Kidney (tissue), 14 donors: Measurements from ENCODE around the gene PRTG. TPM values are rescaled to one million over a fixed set of nuclear protein-coding genes. Genes with fewer than 3 reads are reported as not detected.

Source experiments
- DNase-seq, 5 donors: peaks; one replicate each; pipeline ENCODE4 v3.0.0-alpha.2; 2013 to 2020
- FAIRE-seq: peaks from 2 replicates; lab custom pipeline; 2012; peaks lifted over from hg19 to GRCh38; lab: Jason Lieb, UNC
- H3K27ac ChIP-seq, 2 donors: one replicate each; pipeline ENCODE4 v1.7.0; 2013; ENCODE audit warnings: low read depth in 2 of 2, low read length in 2 of 2, inconsistent platforms in 1 of 2
- H3K27me3 ChIP-seq: one replicate; pipeline ENCODE4 v1.7.1; 2013; ENCODE audit warnings: low read length, inconsistent platforms; ENCODE audit not compliant: control insufficient read depth, insufficient read depth
- H3K36me3 ChIP-seq, 3 donors: one replicate each; pipeline versions ENCODE4 v1.7.0 to v1.7.1; 2013; ENCODE audit warnings: low read length in 3 of 3, control low read depth in 1 of 3, inconsistent platforms in 1 of 3; ENCODE audit not compliant: insufficient read depth in 3 of 3, control insufficient read depth in 2 of 3
- H3K4me1 ChIP-seq, 3 donors: one replicate each; pipeline versions ENCODE4 v1.7.0 to v1.7.1; 2013; ENCODE audit warnings: low read length in 3 of 3, inconsistent platforms in 1 of 3, low read depth in 1 of 3; ENCODE audit not compliant: control insufficient read depth in 2 of 3, insufficient read depth in 2 of 3
- H3K4me3 ChIP-seq, 3 donors: one replicate each; pipeline versions ENCODE4 v1.7.0 to v1.8.1; 2013; ENCODE audit warnings: low read length in 3 of 3, control low read depth in 1 of 3, inconsistent platforms in 1 of 3
- H3K9ac ChIP-seq, 3 donors: one replicate each; pipeline versions ENCODE4 v1.7.0 to v1.7.1; 2013; ENCODE audit warnings: low read length in 3 of 3, control low read depth in 1 of 3, inconsistent platforms in 1 of 3
- H3K9me3 ChIP-seq, 3 donors: one replicate each; pipeline versions ENCODE4 v1.7.0 to v1.7.1; 2013; ENCODE audit warnings: low read length in 3 of 3, control low read depth in 1 of 3, inconsistent platforms in 1 of 3; ENCODE audit not compliant: control insufficient read depth in 2 of 3, insufficient read depth in 1 of 3
- CTCF ChIP-seq: IDR thresholded peaks from 3 replicates; pipeline ENCODE4 v1.5.1; 2012; ENCODE audit warnings: mild to moderate bottlenecking, moderate library complexity, borderline replicate concordance; ENCODE audit not compliant: insufficient read depth; ENCODE audit errors: extremely low read depth
- intact Hi-C: fragments of 100-400 bp; cut with DNase I; formaldehyde crosslinking; loops from one replicate; pipeline ENCODE4 v1.11.1; 2022
- polyA plus RNA-seq: library from polyadenylated mRNA; stranded (reverse); fragments of 350-450 nt; fragmentation: Illumina TruSeq; extraction: RNeasy Lipid Tissue Mini Kit (QIAGEN cat#74804); gene quantifications from one replicate; pipeline ENCODE4 v1.2.3, GENCODE V29; 2014; ENCODE audit warnings: low read depth, low replicate concordance; ENCODE audit not compliant: insufficient read depth
- total RNA-seq: library from RNA; stranded (reverse); fragmentation: NEBNext Ultra II Directional; extraction: Animal tissue kit (Norgen Biotek cat#: 25700); gene quantifications from one replicate; pipeline ENCODE4 v1.2.1, GENCODE V29; 2021
- donor health status: control.
- donor health status: control.
- donor health status: control.
- donor health status: control.
- donor health status: control.
- donor health status: DM: yes; HTN: yes; CAD: no.
- donor health status: Normal renal cell carcinoma (clear cell type).

The PRTG gene
- total and polyA plus RNA-seq, 2 donors from 2014 or later, result 0.84 to 6.4 TPM

DNA sequence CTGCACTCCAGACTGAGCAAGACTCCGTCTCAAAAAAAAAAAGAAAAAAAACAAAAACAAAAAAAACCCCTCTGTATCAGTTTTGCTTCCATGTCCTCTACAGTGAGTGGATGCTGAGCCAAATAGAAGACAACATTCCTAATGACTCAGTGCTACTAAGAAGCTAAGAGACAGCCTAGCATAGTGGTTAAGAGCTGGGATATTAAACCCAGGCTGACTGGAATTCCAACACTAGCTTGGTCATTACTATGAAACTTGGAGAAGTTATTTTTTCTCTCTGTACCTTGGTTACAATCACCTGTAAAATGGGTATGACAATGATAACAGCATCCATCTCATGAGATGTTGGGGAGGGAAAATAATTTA is 93.9 kb downstream of the PRTG start:
- Histone ChIP-seq H3K4me3 (no peak overlapping the region), H3K4me1 (no peaks in the 10 kb centered on the region), H3K9ac (no peak overlapping the region), H3K9me3 (no peaks in the 10 kb centered on the region), H3K36me3 (no peaks in the 10 kb centered on the region), H3K27ac (no peak overlapping the region), H3K27me3 (no peaks in the 10 kb centered on the region)
- no peak for DNase-seq
- intact Hi-C loops, result loop anchor here (10.0 kb wide), 1 partner anchor 196 kb away; no protein-coding TSS in a partner anchor
- FAIRE-seq, result no peak
- no peak for TF ChIP-seq CTCF

- no peak for FAIRE-seq
- no peak for TF ChIP-seq CTCF
- no peak overlapping the region for H3K4me3 ChIP-seq
Observed at GRCh38 chr15:55638764-55639163, 104.2 kb downstream of the PRTG start.

GRCh38 chr15:55637086-55637485 is 105.9 kb downstream of the PRTG start:
- DNase-seq (no peak), FAIRE-seq (no peak)
- Histone ChIP-seq H3K9ac (no peak overlapping the region), H3K4me3 (no peak overlapping the region), H3K27me3 (no peaks in the 10 kb centered on the region), H3K27ac (no peak overlapping the region), H3K4me1 (no peaks in the 10 kb centered on the region), H3K9me3 (no peaks in the 10 kb centered on the region), H3K36me3 (peaks cover 0 to 13% (median 0%) of the 10 kb centered on the region in 3 donors)
- no peak for TF ChIP-seq CTCF
- intact Hi-C loops, result no loop called here

More at GRCh38 chr15:55638764-55639163, 104.2 kb downstream of the PRTG start:
- no peak for DNase-seq
- H3K9ac ChIP-seq, result no peak overlapping the region
- no peaks in the 10 kb centered on the region for H3K9me3 ChIP-seq
- intact Hi-C loops, result no loop called here
- no peaks in the 10 kb centered on the region for H3K4me1 ChIP-seq
- no peak overlapping the region for H3K27ac ChIP-seq
- peaks cover 0 to 13% (median 0%) of the 10 kb centered on the region in 3 donors for H3K36me3 ChIP-seq
- H3K27me3 ChIP-seq, result no peaks in the 10 kb centered on the region

- FAIRE-seq, result no peak
- Histone ChIP-seq H3K9me3 (no peaks in the 10 kb centered on the region), H3K4me3 (no peak overlapping the region), H3K27ac (no peak overlapping the region), H3K36me3 (peaks cover 0 to 5% (median 0%) of the 10 kb centered on the region in 3 donors), H3K9ac (no peak overlapping the region), H3K27me3 (no peaks in the 10 kb centered on the region), H3K4me1 (no peaks in the 10 kb centered on the region)
- DNase-seq, result no peak
- intact Hi-C loops, result no loop called here
- no peak for TF ChIP-seq CTCF
Observed at GRCh38 chr15:55633731-55634130, 109.2 kb downstream of the PRTG start.
